Measurements from ENCODE around the gene SNX32.
A peak's percentile ranks its signal among the peaks of the same experiment; 100 is the strongest.

SNX32 gene

DNA sequence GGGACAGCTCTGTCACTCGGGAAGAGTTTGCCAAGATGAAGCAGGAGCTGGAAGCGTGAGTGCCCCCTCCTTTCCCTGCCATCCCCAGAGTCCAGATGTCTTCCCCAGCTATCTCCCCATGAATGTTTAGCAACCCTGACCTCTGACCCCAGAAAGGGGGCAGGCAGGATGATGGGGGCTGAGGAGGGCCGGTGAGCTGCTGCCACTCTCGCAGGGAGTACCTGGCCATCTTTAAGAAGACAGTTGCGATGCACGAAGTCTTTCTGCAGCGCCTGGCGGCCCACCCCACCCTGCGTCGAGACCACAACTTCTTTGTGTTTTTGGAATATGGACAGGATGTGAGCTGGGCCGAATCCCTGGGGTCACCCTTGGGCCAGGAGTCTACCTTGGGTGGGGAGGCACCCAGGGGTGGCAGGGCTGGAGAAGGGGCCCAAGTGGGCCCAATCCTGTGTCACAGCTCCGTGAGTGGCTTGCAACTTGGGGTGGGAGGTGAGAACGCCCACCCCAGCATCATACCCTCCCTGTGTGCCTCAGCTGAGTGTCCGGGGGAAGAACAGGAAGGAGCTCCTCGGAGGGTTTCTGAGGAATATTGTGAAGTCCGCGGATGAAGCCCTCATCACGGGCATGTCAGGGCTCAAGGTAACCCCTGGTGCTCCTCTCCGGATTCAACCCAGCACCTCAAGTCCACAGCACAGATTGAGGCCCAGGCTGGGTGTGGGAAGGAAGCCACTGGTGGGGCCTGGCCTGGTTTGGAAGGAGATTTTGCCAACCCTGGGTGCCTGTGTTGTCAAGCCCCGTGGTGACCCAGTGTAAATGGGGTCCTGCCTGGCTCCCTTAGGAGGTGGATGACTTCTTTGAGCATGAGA, 16.7 kb downstream of the SNX32 start:
- H3K4me1 Mint-ChIP-seq: peaks cover 26% of the 10 kb centered on the region
- no peak for ATAC-seq (replicated peaks; ENCODE audit: extremely low read depth, poor library complexity, severe bottlenecking)
- no peak overlapping the region for H3K4me3 Mint-ChIP-seq
- H3K9me3 Mint-ChIP-seq: no peaks in the 10 kb centered on the region
- no peak overlapping the region for H3K27ac Mint-ChIP-seq (ENCODE audit: low read depth)
- peaks cover 29% of the 10 kb centered on the region for H3K36me3 Mint-ChIP-seq (ENCODE audit: insufficient read depth)
- H3K27me3 Mint-ChIP-seq: no peaks in the 10 kb centered on the region
- no peak for DNase-seq (ENCODE audit: low spot score in 2 of 2)

DNA sequence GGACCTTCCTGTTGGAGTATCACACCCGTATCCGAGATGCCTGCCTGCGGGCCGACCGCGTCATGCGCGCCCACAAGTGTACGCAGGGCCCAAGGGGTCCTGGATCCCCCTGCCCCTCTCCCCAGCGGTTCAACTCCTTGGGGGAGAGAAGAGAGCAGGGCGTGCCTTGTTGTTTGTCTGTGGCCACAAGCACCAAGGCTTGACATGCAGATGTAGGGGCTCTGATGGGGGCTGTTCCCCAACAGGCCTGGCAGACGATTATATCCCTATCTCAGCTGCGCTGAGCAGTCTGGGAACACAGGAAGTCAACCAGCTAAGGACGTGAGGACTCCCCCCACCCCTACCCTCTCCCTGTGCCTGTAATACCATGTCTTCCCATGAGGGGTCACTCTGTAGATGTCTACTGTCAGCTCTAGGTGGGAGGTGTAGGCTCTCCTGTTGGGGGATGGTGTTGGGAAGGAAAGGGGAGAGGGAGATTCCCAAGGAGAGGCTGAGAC, 17.4 kb downstream of the SNX32 start:
- H3K27ac Mint-ChIP-seq (ENCODE audit: low read depth): no peak overlapping the region
- no peak for DNase-seq (ENCODE audit: low spot score in 2 of 2)
- peaks cover 34% of the 10 kb centered on the region for H3K36me3 Mint-ChIP-seq (ENCODE audit: insufficient read depth)
- H3K4me1 Mint-ChIP-seq: peaks cover 28% of the 10 kb centered on the region
- no peaks in the 10 kb centered on the region for H3K27me3 Mint-ChIP-seq
- no peak for ATAC-seq (replicated peaks; ENCODE audit: extremely low read depth, poor library complexity, severe bottlenecking)
- H3K9me3 Mint-ChIP-seq: no peaks in the 10 kb centered on the region
- H3K4me3 Mint-ChIP-seq: no peak overlapping the region

DNA sequence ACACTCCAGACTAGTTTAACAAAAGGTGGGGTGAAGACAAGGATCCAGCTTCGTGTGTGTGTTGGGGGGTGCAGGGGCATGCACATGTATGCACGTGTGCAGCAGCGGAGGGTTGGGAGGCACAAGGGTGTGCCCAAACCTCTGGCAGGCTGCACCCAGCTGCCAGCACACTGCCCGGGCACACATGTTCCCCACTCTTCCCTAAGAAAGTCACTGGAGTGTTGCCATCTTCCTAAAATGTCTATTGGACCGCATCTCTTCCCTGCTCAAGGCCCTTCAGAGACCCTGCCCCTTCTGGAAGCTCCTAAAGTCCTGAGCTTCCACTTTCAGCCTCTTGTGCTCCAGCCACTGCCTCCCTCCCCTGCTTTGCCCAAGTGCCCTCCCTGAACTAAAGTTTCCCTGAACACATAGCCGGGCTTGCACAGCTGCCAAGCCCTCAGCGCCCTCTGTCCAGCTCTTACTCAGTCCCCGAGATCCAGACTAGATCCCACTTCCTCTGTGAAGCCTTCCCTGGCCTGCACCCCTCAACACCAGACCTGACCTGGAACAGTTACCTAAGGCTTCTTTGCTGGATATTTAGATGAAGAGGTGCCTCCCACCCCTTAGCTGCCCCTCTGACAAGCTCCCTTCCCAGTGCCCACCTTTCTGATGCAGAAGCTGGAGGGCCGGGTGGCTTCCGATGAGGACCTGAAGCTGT, 18.2 kb downstream of the SNX32 start:
- ATAC-seq (replicated peaks; ENCODE audit: extremely low read depth, poor library complexity, severe bottlenecking): no peak
- DNase-seq (ENCODE audit: low spot score in 2 of 2): no peak
- H3K4me1 Mint-ChIP-seq: peaks cover 36% of the 10 kb centered on the region
- no peaks in the 10 kb centered on the region for H3K9me3 Mint-ChIP-seq
- peaks cover 42% of the 10 kb centered on the region for H3K36me3 Mint-ChIP-seq (ENCODE audit: insufficient read depth)
- H3K27me3 Mint-ChIP-seq: no peaks in the 10 kb centered on the region
- no peak overlapping the region for H3K4me3 Mint-ChIP-seq
- H3K27ac Mint-ChIP-seq (ENCODE audit: low read depth): no peak overlapping the region

DNA sequence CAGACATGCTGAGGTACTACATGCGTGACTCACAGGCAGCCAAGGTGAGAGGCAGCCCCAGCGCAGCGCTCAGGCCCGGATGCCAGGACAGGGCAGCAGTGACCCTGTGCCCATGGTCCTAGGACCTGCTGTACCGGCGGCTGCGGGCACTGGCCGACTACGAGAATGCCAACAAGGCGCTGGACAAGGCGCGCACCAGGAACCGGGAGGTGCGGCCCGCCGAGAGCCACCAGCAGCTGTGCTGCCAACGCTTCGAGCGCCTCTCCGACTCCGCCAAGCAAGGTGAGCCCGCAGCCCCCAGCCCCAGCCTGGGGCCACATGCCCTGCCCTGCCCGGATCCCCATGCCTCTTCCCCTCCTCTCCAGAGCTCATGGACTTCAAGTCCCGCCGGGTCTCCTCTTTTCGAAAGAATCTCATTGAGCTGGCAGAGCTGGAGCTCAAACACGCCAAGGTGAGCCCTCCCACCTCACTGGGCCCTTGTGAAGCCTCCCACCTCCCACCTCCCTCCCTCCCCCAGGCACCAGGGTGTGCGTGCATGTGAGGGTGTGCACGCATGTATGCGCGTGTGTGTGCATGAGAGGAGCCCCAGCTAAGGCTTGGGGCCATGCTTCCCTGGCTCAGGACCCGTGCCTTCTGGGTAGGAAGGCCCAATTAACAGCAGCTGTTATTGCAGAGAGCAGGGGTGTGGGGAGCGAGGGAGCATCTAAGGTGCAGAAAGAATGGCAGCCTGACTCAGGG, 18.9 kb downstream of the SNX32 start:
- H3K4me3 Mint-ChIP-seq: no peak overlapping the region
- H3K27me3 Mint-ChIP-seq: no peaks in the 10 kb centered on the region
- H3K36me3 Mint-ChIP-seq (ENCODE audit: insufficient read depth): peaks cover 47% of the 10 kb centered on the region
- no peak for ATAC-seq (replicated peaks; ENCODE audit: extremely low read depth, poor library complexity, severe bottlenecking)
- DNase-seq (ENCODE audit: low spot score in 2 of 2): no peak
- H3K9me3 Mint-ChIP-seq: no peaks in the 10 kb centered on the region
- peaks cover 36% of the 10 kb centered on the region for H3K4me1 Mint-ChIP-seq
- no peak overlapping the region for H3K27ac Mint-ChIP-seq (ENCODE audit: low read depth)

DNA sequence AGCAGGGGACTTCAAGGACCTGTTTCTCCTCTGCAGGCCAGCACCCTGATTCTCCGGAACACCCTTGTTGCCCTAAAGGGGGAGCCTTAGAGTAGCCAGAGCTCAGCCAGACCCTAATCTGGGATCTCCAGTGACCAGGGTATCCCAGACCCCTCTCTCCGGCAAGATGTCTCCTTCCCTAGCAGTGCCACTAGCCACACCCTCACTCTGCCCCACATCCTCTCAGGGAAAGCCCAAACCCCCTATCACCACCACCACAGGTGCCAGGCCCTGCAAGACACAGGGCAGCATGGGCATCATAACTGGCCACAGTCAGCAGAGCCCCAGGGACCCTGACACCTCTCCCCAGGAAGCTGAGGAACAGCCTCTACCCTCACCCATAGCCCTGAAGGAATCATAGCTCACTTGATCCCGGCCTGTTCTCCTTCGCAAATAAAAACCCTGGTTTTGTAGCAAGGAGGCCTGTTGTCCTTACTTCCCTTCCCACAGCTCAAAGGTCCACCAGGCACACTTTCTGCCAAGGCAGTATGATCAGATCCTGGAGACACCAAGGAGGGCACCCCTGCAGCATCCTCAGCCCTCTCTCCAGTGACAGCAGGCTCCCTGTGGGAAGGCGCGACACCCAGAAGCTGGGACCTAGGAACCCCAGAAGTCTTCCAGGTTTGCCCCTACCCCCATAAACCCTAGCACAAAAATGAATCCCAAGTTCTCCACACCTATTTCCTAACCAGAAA, 19.6 kb downstream of the SNX32 start:
- ATAC-seq (replicated peaks; ENCODE audit: extremely low read depth, poor library complexity, severe bottlenecking): no peak
- Mint-ChIP-seq H3K9me3 (no peaks in the 10 kb centered on the region), H3K27ac (ENCODE audit: low read depth) (peak overlapping the region; percentile 72), H3K27me3 (no peaks in the 10 kb centered on the region), H3K4me3 (peak overlapping the region; percentile 31), H3K36me3 (ENCODE audit: insufficient read depth) (peaks cover 53% of the 10 kb centered on the region), H3K4me1 (peaks cover 40% of the 10 kb centered on the region)
- no peak for DNase-seq (ENCODE audit: low spot score in 2 of 2)

DNA sequence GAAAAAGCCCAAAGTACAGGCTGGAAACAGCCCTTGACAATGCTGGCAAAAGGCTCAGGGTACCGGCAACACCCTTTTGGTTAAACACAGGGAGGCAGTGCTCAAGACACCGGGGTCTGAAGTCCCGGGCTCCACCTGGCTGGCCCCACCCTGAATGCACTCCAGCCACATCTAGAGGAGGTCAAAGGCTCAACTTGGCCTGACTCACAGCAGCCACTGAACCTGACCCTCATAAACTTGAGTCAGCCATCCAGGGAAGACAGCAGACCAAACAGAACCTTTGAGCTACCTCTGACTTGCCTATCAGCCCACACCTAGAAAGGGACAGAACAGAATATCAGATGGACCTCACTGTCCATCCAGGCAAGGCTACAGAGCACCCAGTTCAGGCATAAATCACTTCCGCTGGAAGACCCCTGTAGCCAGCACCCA, 20.4 kb downstream of the SNX32 start:
- peaks cover 56% of the 10 kb centered on the region for H3K36me3 Mint-ChIP-seq (ENCODE audit: insufficient read depth)
- no peaks in the 10 kb centered on the region for H3K27me3 Mint-ChIP-seq
- DNase-seq (ENCODE audit: low spot score in 2 of 2) (no peak), ATAC-seq (replicated peaks; ENCODE audit: extremely low read depth, poor library complexity, severe bottlenecking) (no peak)
- peak overlapping the region; percentile 65 for H3K4me3 Mint-ChIP-seq
- peak overlapping the region; percentile 72 for H3K27ac Mint-ChIP-seq (ENCODE audit: low read depth)
- no peaks in the 10 kb centered on the region for H3K9me3 Mint-ChIP-seq
- H3K4me1 Mint-ChIP-seq: peaks cover 47% of the 10 kb centered on the region

DNA sequence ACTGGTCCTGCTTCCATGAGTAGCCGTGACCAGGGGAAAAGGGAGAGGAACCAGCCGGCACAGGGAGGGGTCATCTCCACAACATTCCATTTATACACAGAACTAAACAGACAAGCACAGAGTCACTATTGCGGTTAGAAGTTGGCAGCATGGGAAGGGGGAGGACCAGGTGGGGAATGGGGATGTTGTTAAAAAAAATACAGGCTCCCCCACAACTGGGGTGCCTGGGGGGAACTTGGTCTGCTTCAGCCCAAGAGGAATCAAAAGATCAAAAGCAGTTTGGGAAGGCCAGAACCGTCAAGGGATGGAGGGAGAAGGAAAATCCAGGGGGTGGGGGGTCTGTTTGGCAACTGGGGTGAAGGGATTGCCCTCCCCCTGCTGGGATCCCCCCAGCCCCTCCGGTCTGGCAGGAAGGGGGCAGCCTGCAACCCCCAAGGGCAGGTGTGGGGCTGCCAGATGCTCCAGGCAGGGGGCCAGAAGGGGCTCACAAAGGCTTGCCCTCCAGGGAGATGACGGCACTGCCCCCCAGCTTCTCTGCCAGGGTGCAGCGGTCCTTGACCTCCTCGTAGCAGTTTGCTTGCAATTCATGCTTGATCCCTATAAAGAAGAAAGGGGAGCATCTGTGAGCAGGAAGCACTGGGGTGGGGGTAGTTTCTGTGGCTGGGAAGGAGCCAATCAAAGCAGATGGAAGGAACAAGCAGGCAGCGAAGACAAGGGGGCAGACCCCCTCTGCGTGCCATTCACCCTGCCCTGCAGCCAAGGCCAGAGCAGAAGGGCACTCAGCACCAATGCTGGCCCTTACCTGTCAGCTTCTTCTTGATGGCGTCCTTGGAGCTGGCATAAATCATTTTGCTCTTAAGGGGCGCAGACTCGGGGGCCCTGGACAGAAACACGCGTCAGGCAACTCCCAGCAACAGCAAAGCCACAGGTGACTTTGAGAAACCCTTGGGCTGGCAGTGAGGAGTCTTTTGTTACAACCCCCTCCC, 21.4 kb downstream of the SNX32 start:
- Mint-ChIP-seq H3K27ac (ENCODE audit: low read depth) (peak overlapping the region; percentile 72), H3K4me3 (peak overlapping the region; percentile 88), H3K36me3 (ENCODE audit: insufficient read depth) (peaks cover 58% of the 10 kb centered on the region), H3K27me3 (no peaks in the 10 kb centered on the region), H3K9me3 (no peaks in the 10 kb centered on the region), H3K4me1 (peaks cover 54% of the 10 kb centered on the region)
- DNase-seq (ENCODE audit: low spot score in 2 of 2): no peak
- no peak for ATAC-seq (replicated peaks; ENCODE audit: extremely low read depth, poor library complexity, severe bottlenecking)

DNA sequence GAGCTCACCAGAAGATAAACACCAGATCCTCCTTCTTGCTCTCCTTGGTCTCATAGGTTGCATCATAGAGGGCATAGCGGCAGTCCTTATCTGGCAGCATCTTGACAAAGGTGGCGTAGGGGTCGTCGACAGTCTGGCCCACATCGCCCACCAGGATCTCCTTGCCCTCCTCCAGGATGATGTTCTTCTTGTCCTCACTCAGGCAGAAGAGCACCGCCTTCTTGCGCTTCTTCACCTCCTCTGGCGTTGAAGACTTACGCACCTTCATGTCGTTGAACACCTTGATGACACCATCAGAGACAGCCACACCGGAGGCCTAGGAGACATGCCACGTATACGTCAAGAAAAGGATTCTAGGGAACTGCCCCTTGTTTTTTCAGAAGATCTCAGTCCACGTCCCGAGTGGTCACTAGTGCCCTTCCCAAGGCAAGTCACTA, 22.2 kb downstream of the SNX32 start:
- Mint-ChIP-seq H3K27ac (ENCODE audit: low read depth) (no peak overlapping the region), H3K4me1 (peaks cover 58% of the 10 kb centered on the region), H3K36me3 (ENCODE audit: insufficient read depth) (peaks cover 61% of the 10 kb centered on the region), H3K9me3 (no peaks in the 10 kb centered on the region), H3K4me3 (peak overlapping the region; percentile 88), H3K27me3 (no peaks in the 10 kb centered on the region)
- ATAC-seq (replicated peaks; ENCODE audit: extremely low read depth, poor library complexity, severe bottlenecking): no peak
- DNase-seq (ENCODE audit: low spot score in 2 of 2): no peak

DNA sequence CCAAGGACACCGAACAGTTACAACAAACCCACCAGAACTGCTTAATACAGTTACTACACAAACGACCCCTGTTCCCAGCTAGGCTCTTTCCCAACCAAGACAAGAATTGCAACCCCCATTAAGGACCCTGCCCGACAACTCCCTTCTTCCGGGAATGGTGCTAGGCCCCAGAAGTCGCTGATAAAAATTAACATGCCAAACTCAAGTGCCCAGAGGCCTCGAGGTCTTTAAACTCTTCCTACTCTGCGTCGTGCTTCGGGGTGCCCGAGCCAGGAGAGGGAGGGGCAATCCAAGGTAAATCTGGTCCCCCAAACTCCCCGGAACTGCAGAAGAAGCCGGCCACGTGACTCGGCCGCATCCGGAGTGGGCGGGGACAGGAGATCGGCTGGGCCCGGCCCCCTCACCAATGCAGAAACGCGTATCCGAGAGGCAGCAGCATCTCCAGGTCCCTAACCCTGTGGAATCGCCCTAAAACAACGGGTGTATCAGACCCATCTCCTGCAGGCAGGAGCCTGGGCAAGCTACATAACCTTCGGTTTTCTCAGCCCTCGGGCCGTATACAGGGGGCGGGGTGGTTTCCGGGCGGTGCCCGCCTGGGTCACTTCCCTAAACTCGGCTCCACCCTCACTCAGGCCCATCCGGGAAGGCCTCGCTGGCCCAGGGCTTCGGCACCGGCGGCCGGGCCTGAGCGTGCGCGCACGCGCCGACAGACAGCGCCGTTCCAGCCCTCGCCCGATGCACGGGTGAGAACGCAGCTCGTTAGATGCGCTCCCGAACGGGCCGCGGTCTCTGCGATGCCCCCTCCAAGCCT, 23.1 kb downstream of the SNX32 start:
- Mint-ChIP-seq H3K9me3 (no peaks in the 10 kb centered on the region), H3K27me3 (no peaks in the 10 kb centered on the region), H3K27ac (ENCODE audit: low read depth) (peak overlapping the region; percentile 88), H3K36me3 (ENCODE audit: insufficient read depth) (peaks cover 61% of the 10 kb centered on the region), H3K4me1 (peaks cover 65% of the 10 kb centered on the region), H3K4me3 (peak overlapping the region; percentile 88)
- DNase-seq (ENCODE audit: low spot score in 2 of 2): peak; percentile 68 to 74
- ATAC-seq (replicated peaks; ENCODE audit: extremely low read depth, poor library complexity, severe bottlenecking): peak; percentile 5

DNA sequence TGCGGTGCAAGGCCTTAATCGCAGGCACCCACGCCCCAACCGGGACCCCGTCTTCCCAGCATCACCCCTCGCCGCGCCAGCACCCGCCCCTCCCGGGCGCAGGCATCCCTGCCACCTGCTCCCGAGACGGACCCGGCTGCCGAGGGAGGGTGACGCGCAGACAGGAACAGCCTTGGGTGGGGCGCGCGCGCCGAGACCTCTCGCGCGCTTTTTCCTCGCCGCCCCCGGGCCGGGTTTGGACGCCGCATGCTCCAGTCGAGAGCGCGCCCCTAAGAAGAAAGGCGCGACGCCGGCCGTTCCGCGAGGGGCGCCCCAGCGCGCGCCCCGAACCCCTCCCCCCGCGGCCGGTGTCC, 23.7 kb downstream of the SNX32 start:
- H3K27ac Mint-ChIP-seq (ENCODE audit: low read depth): peak overlapping the region; percentile 90
- H3K27me3 Mint-ChIP-seq: no peaks in the 10 kb centered on the region
- ATAC-seq (replicated peaks; ENCODE audit: extremely low read depth, poor library complexity, severe bottlenecking): no peak
- peaks cover 64% of the 10 kb centered on the region for H3K36me3 Mint-ChIP-seq (ENCODE audit: insufficient read depth)
- peaks cover 62% of the 10 kb centered on the region for H3K4me1 Mint-ChIP-seq
- H3K4me3 Mint-ChIP-seq: peak overlapping the region; percentile 88
- no peaks in the 10 kb centered on the region for H3K9me3 Mint-ChIP-seq
- DNase-seq (ENCODE audit: low spot score in 2 of 2): peak; percentile 61 to 64
